HG03575 (cell line): ENCODE measurements around the gene FGF12.

Source experiments
- ATAC-seq: cut with Tn5 transposase; IDR thresholded peaks from one replicate; pipeline ENCODE4 v1.9.1; 2021; ENCODE audit not compliant: unreplicated experiment, insufficient number of reproducible peaks, low FRiP score; ENCODE audit errors: extremely low read depth

Gene FGF12

DNA sequence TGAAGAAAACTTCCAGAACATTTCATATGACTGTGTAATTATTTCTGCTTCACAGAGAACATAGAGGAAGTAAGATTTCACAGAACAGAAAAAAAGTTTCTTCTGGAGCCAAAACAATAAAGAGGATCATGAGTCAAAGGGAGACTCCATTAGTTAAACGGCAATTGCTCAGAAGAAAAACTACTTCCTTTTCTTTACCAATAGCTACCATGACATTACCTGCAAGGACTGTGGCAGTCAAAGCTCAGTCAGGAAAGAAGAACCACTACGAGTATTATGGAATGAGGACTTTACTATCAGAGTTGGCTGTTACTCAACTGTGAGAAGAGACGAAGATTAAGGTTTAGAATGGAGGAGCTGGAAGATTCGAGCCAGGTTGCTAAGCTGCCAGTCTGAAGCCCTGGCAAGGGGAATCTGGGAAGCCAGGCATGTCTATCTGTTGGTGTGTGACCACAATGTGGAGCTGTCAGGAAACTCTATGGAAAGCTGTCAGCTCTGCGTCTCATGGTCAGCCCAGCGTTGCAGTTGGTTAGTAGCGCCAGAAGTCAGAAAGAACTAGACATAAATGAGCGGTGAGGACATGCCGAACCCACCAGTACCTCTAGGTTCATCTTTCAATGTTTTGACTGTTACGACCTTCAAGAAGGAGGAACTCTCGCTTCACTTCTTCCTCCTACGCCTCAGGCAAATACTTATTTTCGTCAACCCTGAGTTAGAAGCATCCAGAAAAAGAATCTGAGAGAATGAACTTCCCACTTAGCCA lies 604.3 kb downstream of the FGF12 start:
- ATAC-seq = peak; percentile 86

DNA sequence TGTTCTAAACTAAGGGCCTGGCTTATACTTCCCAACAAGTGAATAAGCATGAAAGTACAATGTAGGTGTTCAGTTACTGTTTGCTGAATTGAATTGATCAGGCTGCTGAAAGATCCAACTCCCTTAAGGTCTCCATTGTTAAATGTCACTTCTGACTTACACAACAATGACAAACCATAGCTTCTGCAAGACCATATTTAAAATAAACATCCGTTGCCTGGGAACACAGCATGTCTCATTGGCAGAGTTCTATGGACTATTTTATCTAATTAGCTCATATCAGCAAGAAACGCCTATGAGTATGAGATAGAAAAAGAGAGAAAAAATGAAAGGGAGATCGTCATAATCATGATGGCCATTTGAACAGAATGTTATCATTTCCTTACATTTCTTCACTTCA lies 605.4 kb downstream of the FGF12 start:
- ATAC-seq = no peak

DNA sequence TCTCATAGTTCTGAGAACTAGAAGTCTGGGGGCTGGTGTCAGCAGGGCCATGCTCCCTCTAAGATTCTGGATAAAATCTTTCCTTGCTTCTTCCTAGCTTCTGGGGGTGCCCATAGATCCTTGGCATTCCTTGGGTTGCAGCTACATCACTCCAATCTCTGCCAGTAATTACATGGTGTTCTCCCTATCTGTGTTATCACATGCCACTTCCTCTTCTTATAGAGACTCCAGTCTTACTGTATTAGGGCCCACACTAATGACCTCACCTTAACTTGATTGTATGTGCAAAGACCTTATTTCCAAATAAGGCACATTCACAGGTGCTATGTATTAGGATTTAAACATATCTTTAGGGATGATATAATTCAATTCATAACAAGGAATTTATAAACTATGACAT lies 618.5 kb downstream of the FGF12 start:
- no peak for ATAC-seq

DNA sequence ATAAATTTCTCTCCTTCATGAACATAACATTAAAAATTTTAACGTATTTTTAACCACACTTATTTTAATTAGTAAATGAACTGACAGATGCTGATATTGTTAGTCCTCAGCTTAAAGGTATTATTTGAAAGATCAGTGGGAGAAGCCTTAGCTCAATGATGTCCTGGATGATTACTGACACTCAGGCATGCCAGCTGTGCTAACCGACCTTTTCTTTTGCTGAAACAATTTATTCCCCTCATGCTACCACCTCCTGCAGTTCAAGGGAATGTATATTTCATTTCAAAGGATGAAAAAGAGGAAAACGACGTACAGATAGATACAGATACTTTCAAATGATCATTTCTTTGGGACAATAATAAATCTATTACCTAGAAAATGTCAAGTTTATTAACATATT lies 620.8 kb downstream of the FGF12 start:
- ATAC-seq = no peak

DNA sequence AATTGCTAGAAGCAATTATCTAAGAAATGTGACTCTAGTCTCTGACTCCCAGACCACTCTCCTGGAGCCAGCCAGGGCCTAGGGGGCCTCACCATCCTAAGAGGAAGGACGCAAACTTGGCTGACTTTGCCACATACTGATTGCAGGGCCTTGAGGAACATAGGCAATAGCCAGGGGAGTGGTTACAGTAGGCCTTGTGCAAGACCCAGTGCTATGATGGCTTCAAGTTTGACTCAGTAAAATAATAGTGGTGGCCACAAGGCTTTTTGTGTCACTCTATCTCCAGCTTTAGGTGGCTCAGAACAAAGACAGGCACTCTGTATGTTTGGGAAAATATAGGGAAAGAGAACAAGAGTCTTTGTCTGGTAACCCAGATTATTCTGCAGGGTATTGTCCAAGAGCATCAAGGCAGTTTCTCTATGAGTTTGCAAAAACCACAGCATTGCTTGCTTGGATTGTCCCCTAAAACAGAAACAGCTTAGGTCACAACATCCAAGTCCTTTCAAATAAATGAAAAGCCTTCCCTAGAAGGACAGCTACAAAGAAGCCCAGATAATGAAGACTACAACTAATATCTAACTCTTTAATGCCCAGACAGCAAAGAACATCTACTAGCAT lies 634.8 kb downstream of the FGF12 start:
- no peak for ATAC-seq

DNA sequence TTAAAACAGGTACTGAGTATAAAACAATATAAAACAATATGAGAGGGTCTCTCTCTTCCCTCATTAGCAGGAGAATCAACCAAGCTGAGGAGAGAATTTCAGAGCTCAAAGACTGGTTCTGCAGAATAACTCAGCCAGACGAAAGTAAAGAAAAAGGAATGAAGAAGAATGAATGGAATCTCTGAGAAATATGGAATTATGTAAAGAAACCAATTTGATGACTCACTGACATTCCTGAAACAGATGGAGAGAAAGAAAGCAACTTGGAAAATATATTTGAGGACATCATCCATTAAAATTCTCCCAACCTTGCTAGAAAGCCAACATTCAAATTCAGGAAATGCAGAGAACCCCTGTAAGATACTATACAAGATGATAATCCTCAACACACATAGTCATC lies 635.5 kb downstream of the FGF12 start:
- no peak for ATAC-seq

DNA sequence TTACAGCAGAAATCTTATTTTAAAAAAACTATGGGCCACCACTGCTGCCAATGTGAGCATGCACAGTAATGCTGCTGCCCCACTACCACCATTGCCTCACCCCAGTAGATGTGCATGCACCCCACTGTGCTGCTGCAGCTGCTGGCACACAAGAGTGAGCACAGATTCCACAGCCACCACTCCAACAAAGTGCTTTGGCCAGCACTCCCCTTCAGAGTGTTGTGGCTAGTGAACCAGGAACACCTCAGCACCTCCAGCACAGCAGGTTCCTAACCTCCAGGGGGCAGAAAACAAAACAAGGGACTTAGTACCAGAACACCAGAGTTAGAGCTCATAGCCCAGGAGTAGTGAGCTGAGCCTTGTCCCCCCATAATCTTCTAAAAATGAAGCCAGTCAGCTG lies 636.8 kb downstream of the FGF12 start:
- ATAC-seq = no peak
